Measurements from ENCODE around the gene BCAR1. TPM values are rescaled to one million over a fixed set of nuclear protein-coding genes. Genes with fewer than 3 reads are reported as not detected.

The BCAR1 gene
- polyA plus RNA-seq, 4 donors = 57.1 to 105 (median 77.6) TPM

GRCh38 chr16:75263291-75263962, 12.0 kb upstream of the BCAR1 start:
- H3K4me1 ChIP-seq (ENCODE audit: control insufficient read depth in 3 of 3, insufficient read depth in 2 of 3, low read depth in 1 of 3, low read length in 2 of 3) = peaks cover 2 to 63% (median 11%) of the 10 kb centered on the region in 3 donors
- H3K27ac ChIP-seq (ENCODE audit: low read depth in 1 of 3, low read length in 2 of 3) = peak overlapping the region; percentile 21 to 85 (median 40)
- DNase-seq (no peak), FAIRE-seq (no peak)
- H3K27me3 ChIP-seq (ENCODE audit: control insufficient read depth in 3 of 3, insufficient read depth in 3 of 3, low read length in 3 of 3) = no peaks in the 10 kb centered on the region
- no peak overlapping the region for H3K4me3 ChIP-seq (ENCODE audit: low read depth in 1 of 3, low read length in 3 of 3)
- H3K36me3 ChIP-seq (ENCODE audit: control insufficient read depth in 3 of 3, insufficient read depth in 2 of 3, low read depth in 1 of 3, low read length in 3 of 3) = peaks cover 0 to 44% (median 0%) of the 10 kb centered on the region in 3 donors
- no peaks in the 10 kb centered on the region for H3K9me3 ChIP-seq (ENCODE audit: control insufficient read depth in 2 of 2, insufficient read depth in 1 of 2, low read depth in 1 of 2, low read length in 1 of 2)
- WGBS, 3 donors = 65 to 79% (median 79%) methylated on average over 13 to 14 of the region's 14 CpGs

DNA sequence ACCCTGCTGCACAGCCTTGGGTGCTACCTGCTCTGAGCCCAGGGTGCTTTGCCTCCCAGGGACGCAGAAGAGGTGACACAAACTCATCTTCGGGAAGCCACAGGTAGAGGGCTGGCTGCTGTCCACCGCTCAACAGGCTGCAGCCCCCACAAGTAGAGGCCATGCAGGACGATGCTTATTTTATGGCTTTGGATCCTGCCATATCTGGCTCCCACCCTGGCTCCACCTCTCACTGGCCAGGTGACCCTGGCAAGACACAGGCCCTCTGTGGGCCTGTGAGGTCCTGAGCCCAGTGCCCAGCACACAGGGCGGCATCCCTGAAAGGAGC, 11.3 kb upstream of the BCAR1 start:
- WGBS, 3 donors = 73 to 88% (median 78%) methylated on average over 5 of the region's 5 CpGs
- Histone ChIP-seq H3K27ac (ENCODE audit: low read depth in 1 of 3, low read length in 2 of 3) (peak overlapping the region in 2 of 3 donors; percentile 21 to 85), H3K4me1 (ENCODE audit: control insufficient read depth in 3 of 3, insufficient read depth in 2 of 3, low read depth in 1 of 3, low read length in 2 of 3) (peaks cover 2 to 65% (median 11%) of the 10 kb centered on the region in 3 donors)

GRCh38 chr16:75262104-75262799, 10.8 kb upstream of the BCAR1 start:
- peaks cover 0 to 52% (median 0%) of the 10 kb centered on the region in 3 donors for H3K36me3 ChIP-seq (ENCODE audit: control insufficient read depth in 3 of 3, insufficient read depth in 2 of 3, low read depth in 1 of 3, low read length in 3 of 3)
- H3K4me3 ChIP-seq (ENCODE audit: low read depth in 1 of 3, low read length in 3 of 3) = peak overlapping the region in 1 of 3 donors; percentile 11
- peak; percentile 80 to 84 for DNase-seq
- no peak for FAIRE-seq
- no peaks in the 10 kb centered on the region for H3K9me3 ChIP-seq (ENCODE audit: control insufficient read depth in 2 of 2, insufficient read depth in 1 of 2, low read depth in 1 of 2, low read length in 1 of 2)
- WGBS, 3 donors = 65 to 66% (median 66%) methylated on average over 11 to 14 of the region's 14 CpGs
- no peaks in the 10 kb centered on the region for H3K27me3 ChIP-seq (ENCODE audit: control insufficient read depth in 3 of 3, insufficient read depth in 3 of 3, low read length in 3 of 3)
- H3K4me1 ChIP-seq (ENCODE audit: control insufficient read depth in 3 of 3, insufficient read depth in 2 of 3, low read depth in 1 of 3, low read length in 2 of 3) = peaks cover 2 to 66% (median 11%) of the 10 kb centered on the region in 3 donors
- H3K27ac ChIP-seq (ENCODE audit: low read depth in 1 of 3, low read length in 2 of 3) = peak overlapping the region; percentile 14 to 85 (median 71)

More for the DNA sequence above, 11.3 kb upstream of the BCAR1 start:
- Histone ChIP-seq H3K36me3 (ENCODE audit: control insufficient read depth in 3 of 3, insufficient read depth in 2 of 3, low read depth in 1 of 3, low read length in 3 of 3) (peaks cover 0 to 50% (median 0%) of the 10 kb centered on the region in 3 donors), H3K4me3 (ENCODE audit: low read depth in 1 of 3, low read length in 3 of 3) (no peak overlapping the region), H3K9me3 (ENCODE audit: control insufficient read depth in 2 of 2, insufficient read depth in 1 of 2, low read depth in 1 of 2, low read length in 1 of 2) (no peaks in the 10 kb centered on the region), H3K27me3 (ENCODE audit: control insufficient read depth in 3 of 3, insufficient read depth in 3 of 3, low read length in 3 of 3) (no peaks in the 10 kb centered on the region)
- FAIRE-seq = no peak
- no peak for DNase-seq

DNA sequence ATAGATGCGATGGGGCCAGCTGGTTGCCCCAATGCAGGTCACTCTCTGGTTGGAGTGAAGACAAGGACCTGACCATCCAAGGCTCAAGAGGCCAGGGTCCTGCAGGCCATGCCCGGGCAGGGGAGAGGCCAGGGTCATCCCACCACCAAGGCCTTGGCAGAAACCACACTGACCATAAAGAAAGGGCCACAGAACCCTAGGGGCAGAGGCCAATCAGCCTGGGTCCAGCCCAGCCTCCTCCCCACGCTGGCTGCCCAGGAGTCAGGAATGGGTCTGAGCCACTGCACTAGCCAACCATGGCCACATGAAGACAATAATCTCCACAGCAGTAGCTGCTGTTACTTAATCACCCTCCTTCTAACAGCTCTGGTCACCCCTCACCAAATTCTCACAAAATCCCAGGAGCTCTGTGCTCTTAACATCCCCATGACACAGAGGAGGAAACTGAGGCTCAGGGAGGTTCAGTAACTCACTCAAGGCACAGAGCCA, 10.2 kb upstream of the BCAR1 start:
- H3K9me3 ChIP-seq (ENCODE audit: control insufficient read depth in 2 of 2, insufficient read depth in 1 of 2, low read depth in 1 of 2, low read length in 1 of 2) = no peaks in the 10 kb centered on the region
- peaks cover 0 to 54% (median 0%) of the 10 kb centered on the region in 3 donors for H3K36me3 ChIP-seq (ENCODE audit: control insufficient read depth in 3 of 3, insufficient read depth in 2 of 3, low read depth in 1 of 3, low read length in 3 of 3)
- peaks cover 2 to 70% (median 14%) of the 10 kb centered on the region in 3 donors for H3K4me1 ChIP-seq (ENCODE audit: control insufficient read depth in 3 of 3, insufficient read depth in 2 of 3, low read depth in 1 of 3, low read length in 2 of 3)
- no peak for DNase-seq
- WGBS, 3 donors = 80 to 93% (median 86%) methylated on average over 3 of the region's 3 CpGs
- H3K4me3 ChIP-seq (ENCODE audit: low read depth in 1 of 3, low read length in 3 of 3) = no peak overlapping the region
- peak overlapping the region in 2 of 3 donors; percentile 14 to 85 for H3K27ac ChIP-seq (ENCODE audit: low read depth in 1 of 3, low read length in 2 of 3)
- no peaks in the 10 kb centered on the region for H3K27me3 ChIP-seq (ENCODE audit: control insufficient read depth in 3 of 3, insufficient read depth in 3 of 3, low read length in 3 of 3)
- no peak for FAIRE-seq

- H3K27ac ChIP-seq (ENCODE audit: low read depth in 1 of 3, low read length in 2 of 3) = peak overlapping the region in 1 of 3 donors; percentile 85
- DNase-seq (no peak), FAIRE-seq (no peak)
- no peak overlapping the region for H3K4me3 ChIP-seq (ENCODE audit: low read depth in 1 of 3, low read length in 3 of 3)
- H3K36me3 ChIP-seq (ENCODE audit: control insufficient read depth in 3 of 3, insufficient read depth in 2 of 3, low read depth in 1 of 3, low read length in 3 of 3) = peaks cover 0 to 58% (median 0%) of the 10 kb centered on the region in 3 donors
- no peaks in the 10 kb centered on the region for H3K9me3 ChIP-seq (ENCODE audit: control insufficient read depth in 2 of 2, insufficient read depth in 1 of 2, low read depth in 1 of 2, low read length in 1 of 2)
- peaks cover 2 to 70% (median 14%) of the 10 kb centered on the region in 3 donors for H3K4me1 ChIP-seq (ENCODE audit: control insufficient read depth in 3 of 3, insufficient read depth in 2 of 3, low read depth in 1 of 3, low read length in 2 of 3)
- H3K27me3 ChIP-seq (ENCODE audit: control insufficient read depth in 3 of 3, insufficient read depth in 3 of 3, low read length in 3 of 3) = no peaks in the 10 kb centered on the region
- WGBS, 3 donors = 74 to 95% (median 95%) methylated on average over 10 of the region's 10 CpGs
Measured at GRCh38 chr16:75260851-75261589, 9.6 kb upstream of the BCAR1 start.

- Histone ChIP-seq H3K4me1 (ENCODE audit: control insufficient read depth in 3 of 3, insufficient read depth in 2 of 3, low read depth in 1 of 3, low read length in 2 of 3) (peaks cover 2 to 76% (median 11%) of the 10 kb centered on the region in 3 donors), H3K27ac (ENCODE audit: low read depth in 1 of 3, low read length in 2 of 3) (no peak overlapping the region), H3K9me3 (ENCODE audit: control insufficient read depth in 2 of 2, insufficient read depth in 1 of 2, low read depth in 1 of 2, low read length in 1 of 2) (no peaks in the 10 kb centered on the region), H3K36me3 (ENCODE audit: control insufficient read depth in 3 of 3, insufficient read depth in 2 of 3, low read depth in 1 of 3, low read length in 3 of 3) (peaks cover 0 to 60% (median 0%) of the 10 kb centered on the region in 3 donors), H3K4me3 (ENCODE audit: low read depth in 1 of 3, low read length in 3 of 3) (no peak overlapping the region), H3K27me3 (ENCODE audit: control insufficient read depth in 3 of 3, insufficient read depth in 3 of 3, low read length in 3 of 3) (no peaks in the 10 kb centered on the region)
- no peak for FAIRE-seq
- DNase-seq = no peak
- WGBS, 3 donors = 75 to 94% (median 82%) methylated on average over 6 of the region's 6 CpGs
Measured at GRCh38 chr16:75258807-75259141, 7.3 kb upstream of the BCAR1 start.

DNA sequence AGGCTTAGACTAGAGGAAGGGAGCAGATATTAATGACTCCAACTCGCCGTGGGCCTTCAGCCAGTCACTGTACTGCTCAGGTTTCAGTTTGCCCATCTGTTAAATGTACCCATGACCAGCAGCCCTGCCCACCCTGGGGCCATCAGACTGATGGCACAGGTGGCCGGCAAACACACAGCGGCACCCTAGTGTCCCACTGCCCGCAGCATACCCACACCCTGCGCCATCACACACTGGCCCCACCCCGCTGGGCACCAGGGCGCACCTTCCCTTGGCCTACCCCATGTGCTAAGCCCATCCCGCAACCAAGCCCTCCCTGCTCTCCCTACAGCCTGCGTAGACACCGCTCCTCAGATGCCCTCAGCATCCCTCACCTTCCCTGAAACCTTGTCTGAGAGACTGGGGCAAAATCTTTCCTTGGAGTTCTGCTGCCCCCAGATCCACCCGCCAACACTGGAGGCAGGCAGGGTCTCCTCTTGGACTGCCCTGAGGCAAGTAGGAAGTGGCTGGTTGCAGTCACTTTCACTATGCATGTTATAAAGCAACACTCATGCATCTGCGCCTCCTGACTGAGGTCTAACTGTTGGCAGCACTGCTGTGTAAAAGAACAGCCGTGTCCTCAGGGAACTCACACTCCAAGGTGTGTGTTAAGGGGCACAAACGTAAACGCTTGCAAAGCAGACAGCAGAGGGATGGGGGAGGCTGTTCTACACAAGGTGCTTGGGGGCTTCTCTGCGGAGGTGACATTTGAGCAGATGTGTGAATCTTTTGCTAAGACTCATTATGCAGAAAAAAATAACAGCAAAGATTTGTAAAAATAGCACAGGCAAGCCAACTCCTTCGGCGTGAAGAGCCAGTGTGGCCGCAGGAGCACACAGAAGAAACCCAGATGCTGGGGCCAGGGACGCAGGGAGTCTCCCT, 6.7 kb upstream of the BCAR1 start:
- Histone ChIP-seq H3K9me3 (ENCODE audit: control insufficient read depth in 2 of 2, insufficient read depth in 1 of 2, low read depth in 1 of 2, low read length in 1 of 2) (no peaks in the 10 kb centered on the region), H3K4me1 (ENCODE audit: control insufficient read depth in 3 of 3, insufficient read depth in 2 of 3, low read depth in 1 of 3, low read length in 2 of 3) (peaks cover 2 to 76% (median 9%) of the 10 kb centered on the region in 3 donors), H3K36me3 (ENCODE audit: control insufficient read depth in 3 of 3, insufficient read depth in 2 of 3, low read depth in 1 of 3, low read length in 3 of 3) (peaks cover 0 to 58% (median 0%) of the 10 kb centered on the region in 3 donors), H3K27me3 (ENCODE audit: control insufficient read depth in 3 of 3, insufficient read depth in 3 of 3, low read length in 3 of 3) (no peaks in the 10 kb centered on the region), H3K4me3 (ENCODE audit: low read depth in 1 of 3, low read length in 3 of 3) (no peak overlapping the region), H3K27ac (ENCODE audit: low read depth in 1 of 3, low read length in 2 of 3) (no peak overlapping the region)
- WGBS, 3 donors = 82 to 93% (median 89%) methylated on average over 21 of the region's 21 CpGs
- DNase-seq = no peak
- no peak for FAIRE-seq

All from small intestine (tissue), 7 donors.